GM19099 (cell line): ENCODE results near the gene TRUB1.

ENCODE experiments used
- POLR2A ChIP-seq: IDR thresholded peaks from 3 replicates; pipeline ENCODE4 v1.6.1; 2011; ENCODE audit warnings: low read depth; ENCODE audit not compliant: insufficient read length; ENCODE audit errors: extremely low read depth

TRUB1 gene

GRCh38 chr10:114937962-114938855 is at the start of gene TRUB1:
Gene TRUB1 (plus strand): TSS chr10:114938195. CDS start chr10:114938254, 59 bp downstream.
- TF ChIP-seq POLR2A, result peak; percentile 81

DNA sequence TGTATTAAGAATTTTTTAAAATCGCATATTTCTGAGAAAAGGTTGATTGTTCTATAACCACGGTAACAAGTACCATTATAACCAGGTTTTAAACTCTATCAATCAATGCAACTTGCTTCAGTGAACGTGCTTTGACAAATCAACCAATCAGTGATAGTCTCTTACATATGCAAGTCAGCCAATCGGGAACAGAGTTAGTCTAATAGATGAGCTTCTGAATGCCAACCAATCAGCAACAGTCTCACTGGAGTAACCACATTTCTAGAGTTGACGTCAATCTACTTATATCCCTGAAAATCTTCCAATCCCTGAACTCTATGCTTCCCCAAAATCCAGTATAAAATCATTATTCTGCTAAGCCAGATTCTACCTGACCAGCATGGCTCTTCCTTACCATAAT is 44.7 kb upstream of the TRUB1 start:
- no peak for TF ChIP-seq POLR2A

- no peak for TF ChIP-seq POLR2A
These were observed 43.1 kb upstream of the TRUB1 start for GRCh38 chr10:114894911-114895310.

GRCh38 chr10:114897593-114897992 is 40.4 kb upstream of the TRUB1 start:
- no peak for TF ChIP-seq POLR2A

DNA sequence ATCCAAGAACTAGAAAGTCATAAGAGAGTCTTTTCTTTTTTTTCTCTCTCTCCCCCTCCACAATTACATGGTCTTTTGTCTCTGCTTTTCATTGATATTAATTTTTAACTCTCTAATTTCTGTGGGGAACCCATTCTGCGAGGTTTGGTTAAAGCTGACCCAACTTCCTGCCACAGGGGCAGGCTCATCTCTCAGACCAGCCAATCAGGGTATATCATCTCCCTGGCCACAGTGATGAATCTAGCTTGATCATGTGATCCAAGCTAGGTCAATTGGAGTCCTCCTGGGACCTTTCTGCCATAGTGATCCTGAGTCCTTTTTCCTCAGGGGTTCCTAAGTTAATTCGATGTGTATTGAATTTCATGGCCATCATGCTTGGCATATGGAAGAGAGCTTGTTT is 38.0 kb upstream of the TRUB1 start:
- no peak for TF ChIP-seq POLR2A

DNA sequence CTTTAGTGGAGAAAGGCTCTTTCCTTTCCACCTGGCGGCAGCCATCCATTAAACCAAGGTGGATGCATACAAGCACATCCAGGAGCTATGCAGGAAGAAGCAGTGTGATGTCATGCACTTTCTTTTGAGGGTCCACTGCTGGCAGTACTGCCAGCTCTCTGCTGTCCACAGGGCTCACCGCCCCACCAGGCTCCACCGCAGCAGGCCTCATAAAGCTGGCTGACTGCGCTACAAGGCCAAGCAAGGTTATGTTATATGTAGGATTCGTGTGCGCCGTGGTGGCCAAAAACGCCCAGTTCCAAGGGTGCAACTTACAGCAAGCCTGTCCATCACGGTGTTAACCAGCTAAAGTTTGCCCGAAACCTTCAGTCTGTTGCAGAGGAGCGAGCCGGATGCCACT is 37.3 kb upstream of the TRUB1 start:
- no peak for TF ChIP-seq POLR2A

- no peak for TF ChIP-seq POLR2A
These were observed 35.8 kb upstream of the TRUB1 start for GRCh38 chr10:114902151-114902550.

DNA sequence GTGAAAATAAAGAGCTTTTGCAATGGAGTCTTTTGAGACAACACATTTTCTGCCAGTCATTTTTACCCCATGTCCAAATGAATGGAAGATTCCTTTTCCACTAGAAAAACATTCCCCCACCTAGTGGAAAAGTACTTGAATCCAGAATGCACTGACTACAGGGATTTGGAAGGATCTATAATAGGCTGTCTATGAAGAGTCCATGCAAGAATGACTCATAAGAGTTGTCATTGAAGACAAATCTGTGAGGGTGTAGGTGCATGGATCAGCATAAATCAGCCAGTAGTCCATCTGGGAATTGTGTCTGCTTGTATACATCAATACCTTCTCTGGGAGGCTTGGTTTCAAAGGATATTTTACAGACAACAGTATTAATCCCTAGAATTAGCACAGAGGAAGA is 32.5 kb upstream of the TRUB1 start:
- no peak for TF ChIP-seq POLR2A

GRCh38 chr10:114906981-114907380 is 31.0 kb upstream of the TRUB1 start:
- no peak for TF ChIP-seq POLR2A

DNA sequence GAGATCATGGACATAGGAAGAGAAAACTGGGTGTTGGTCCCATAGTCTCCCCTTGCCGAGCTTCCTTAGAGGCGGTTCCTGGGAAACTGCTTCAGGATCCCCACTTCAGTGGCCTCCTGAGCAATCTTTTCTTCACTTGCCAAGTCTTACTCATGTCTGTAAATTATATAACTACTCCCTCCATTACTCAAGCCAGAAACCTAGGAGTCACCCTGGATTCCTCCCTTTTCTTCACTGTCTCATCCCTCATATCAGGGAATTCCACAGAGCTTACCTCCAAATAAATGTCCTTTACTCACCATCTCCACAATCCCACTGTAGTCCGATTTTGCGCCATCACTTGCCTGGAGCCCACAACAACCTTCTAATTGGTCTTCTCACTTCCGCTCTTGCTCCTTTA is 29.1 kb upstream of the TRUB1 start:
- TF ChIP-seq POLR2A, result no peak

- no peak for TF ChIP-seq POLR2A
These were observed 26.8 kb upstream of the TRUB1 start for GRCh38 chr10:114911052-114911711.

DNA sequence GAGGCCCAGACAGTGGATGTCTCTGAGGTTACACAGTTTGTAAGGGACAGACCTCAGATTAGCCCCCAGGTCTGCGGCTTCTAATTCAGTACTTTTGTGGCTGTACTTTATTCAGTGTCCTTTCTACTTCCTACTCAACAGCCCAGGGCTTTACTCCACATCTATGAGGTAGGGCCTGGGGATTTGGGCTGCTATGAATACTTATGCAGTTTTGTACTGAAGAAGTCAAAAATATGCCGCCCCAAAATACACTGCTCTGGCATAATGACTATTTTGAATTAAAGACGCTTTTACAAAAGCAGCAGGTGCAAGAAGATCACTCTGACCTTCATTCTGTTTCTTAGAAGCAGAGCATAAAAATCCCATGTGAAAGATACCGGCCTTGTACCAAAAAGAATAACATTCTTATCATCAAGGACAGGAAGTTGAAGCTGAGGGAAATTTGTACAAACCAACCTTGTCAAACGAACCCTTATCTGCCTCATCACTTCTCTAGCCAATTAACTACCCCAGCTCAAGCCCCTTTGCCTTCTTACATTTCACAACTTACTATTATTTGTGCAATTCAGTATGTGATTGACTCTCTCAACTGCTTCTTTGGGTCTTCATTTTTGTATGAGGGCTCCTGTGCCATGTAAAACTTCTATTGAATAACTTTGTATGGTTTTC is 26.1 kb upstream of the TRUB1 start:
- TF ChIP-seq POLR2A, result no peak

DNA sequence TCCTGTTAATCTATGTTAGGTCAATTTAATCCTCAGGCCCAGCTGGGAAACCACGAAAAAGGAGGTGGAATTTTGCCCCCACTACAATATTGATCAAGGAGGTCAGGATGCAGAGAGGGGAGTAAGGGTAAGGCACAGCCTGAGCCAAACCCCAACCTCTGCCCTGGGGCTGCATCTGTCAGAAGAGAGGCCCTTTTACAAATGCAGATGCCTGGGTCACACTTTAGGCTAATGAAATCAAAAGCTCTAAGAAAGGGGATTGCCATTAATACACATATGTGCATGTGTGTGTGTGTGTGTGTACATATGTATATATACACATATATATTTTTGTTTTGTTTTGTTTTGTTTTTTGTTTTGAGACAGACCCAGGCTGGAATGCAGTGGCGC is 25.5 kb upstream of the TRUB1 start:
- TF ChIP-seq POLR2A, result no peak

DNA sequence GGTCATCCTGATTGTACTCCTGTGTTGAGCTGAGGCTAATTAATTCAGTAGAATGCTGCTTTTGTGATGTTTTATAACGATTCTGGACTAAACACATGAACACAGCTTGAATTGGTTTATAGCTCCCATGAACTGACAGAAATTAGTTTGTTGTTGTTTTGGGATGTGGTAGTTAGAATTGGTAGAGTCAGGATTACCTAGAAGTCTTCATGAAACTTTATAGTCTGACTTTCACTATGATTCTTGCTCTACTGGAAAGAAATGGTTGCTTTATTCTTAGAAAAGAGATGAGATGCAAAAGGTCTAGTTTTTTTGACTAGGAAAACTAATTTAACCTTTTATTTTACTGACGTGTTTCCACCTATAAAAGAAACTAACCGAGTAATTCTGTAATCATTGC is 23.4 kb upstream of the TRUB1 start:
- TF ChIP-seq POLR2A, result no peak

- no peak for TF ChIP-seq POLR2A
These were observed 22.7 kb upstream of the TRUB1 start for GRCh38 chr10:114915294-114915693.

DNA sequence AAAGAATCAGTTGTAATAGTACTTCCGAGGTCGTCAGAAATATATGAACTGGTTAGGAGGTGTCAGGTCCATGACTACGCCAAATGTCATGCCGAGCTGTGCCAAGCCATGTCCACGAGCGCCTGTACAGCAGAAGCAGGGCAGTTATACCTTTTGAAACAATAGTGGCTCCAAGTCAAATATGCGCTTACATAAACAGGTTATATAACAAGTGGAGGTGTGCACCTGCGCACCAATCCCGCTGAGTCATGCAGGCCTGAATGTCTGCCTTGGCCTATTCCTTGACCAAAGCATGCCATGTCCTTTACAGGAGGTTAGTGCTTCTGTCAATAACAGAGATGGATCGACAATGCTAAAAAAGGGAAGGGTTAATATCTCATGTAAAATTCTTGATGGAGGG is 21.3 kb upstream of the TRUB1 start:
- TF ChIP-seq POLR2A, result no peak

DNA sequence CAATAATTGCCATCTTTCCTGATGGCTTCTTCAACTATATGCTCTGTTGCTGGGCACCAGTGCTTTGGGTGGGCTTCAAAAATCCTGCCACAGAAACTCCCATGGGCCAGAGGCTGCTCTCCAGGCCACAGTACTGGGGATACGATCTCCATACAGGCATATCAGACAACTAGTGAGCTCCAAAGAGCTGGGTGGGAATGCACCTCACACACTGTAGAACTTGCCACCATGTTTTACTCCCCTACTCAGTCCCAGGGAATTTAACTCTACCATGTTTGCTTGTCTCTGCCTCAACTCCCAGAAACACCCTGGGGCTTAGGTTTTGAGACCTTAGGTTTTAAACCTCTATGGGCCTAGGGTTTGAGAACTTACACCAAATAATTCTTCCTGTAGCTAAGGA is 20.5 kb upstream of the TRUB1 start:
- no peak for TF ChIP-seq POLR2A
